IMR-90 (cell line): ENCODE data around the gene HES6. TPM values are rescaled to one million over a fixed set of nuclear protein-coding genes. Genes with fewer than 3 reads are reported as not detected.

Source experiments
- ATAC-seq: fragments of 200-7000 bp; cut with Tn5 transposase; 2 replicates; pipeline ENCODE4 v1.9.1; 2020; ENCODE audit warnings: low read depth, mild to moderate bottlenecking, moderate library complexity
- BruUV-seq: library from RNA; stranded (reverse); fragments of 400-500 nt; replicated peaks from 2 replicates; lab custom pipeline; 2021; lab: Mats Ljungman, UMichigan
- CTCF ChIA-PET: fragments of 300-600 bp; formaldehyde crosslinking; extraction: SDS; loops from one replicate; lab custom pipeline; 2021; ENCODE audit warnings: antibody characterized with exemption; lab: Yijun Ruan, JAX
- POLR2A ChIA-PET: fragments of 300-600 bp; sonication (Branson Sonifier 250); formaldehyde crosslinking; loops from one replicate; lab custom pipeline; 2022; ENCODE audit warnings: antibody characterized with exemption; ENCODE audit not compliant: unreplicated experiment; lab: Charles Lee
- DNase-seq: peaks from one replicate; pipeline ENCODE4 v3.0.0; 2013
- H2AFZ ChIP-seq: replicated peaks from 2 replicates; pipeline ENCODE3; 2013; ENCODE audit warnings: low read length, mild to moderate bottlenecking; ENCODE audit not compliant: poor library complexity
- H2AK5ac ChIP-seq: 2 replicates; pipeline ENCODE4 v1.6.1; 2013; ENCODE audit warnings: low read depth, low read length, inconsistent platforms
- H2AK9ac ChIP-seq: replicated peaks from 2 replicates; pipeline ENCODE3; 2013; ENCODE audit warnings: mild to moderate bottlenecking, low read depth, low read length, moderate library complexity; ENCODE audit not compliant: poor library complexity
- H2BK120ac ChIP-seq: 2 replicates; pipeline ENCODE4 v1.6.1; 2013; ENCODE audit warnings: low read depth, low read length, inconsistent platforms
- H2BK15ac ChIP-seq: 3 replicates; pipeline ENCODE4 v1.6.1; 2013; ENCODE audit warnings: low read depth, low read length, inconsistent platforms
- H2BK20ac ChIP-seq: 2 replicates; pipeline ENCODE4 v1.6.1; 2013; ENCODE audit warnings: low read depth, mild to moderate bottlenecking, inconsistent platforms, low read length, moderate library complexity
- H2BK5ac ChIP-seq: 2 replicates; pipeline ENCODE4 v1.6.1; 2013; ENCODE audit warnings: mild to moderate bottlenecking, low read depth, low read length, inconsistent platforms; ENCODE audit not compliant: poor library complexity, severe bottlenecking
- H3K14ac ChIP-seq: replicated peaks from 2 replicates; pipeline ENCODE4 v1.6.1; 2013; ENCODE audit warnings: low read depth, low read length, inconsistent platforms
- H3K18ac ChIP-seq: 2 replicates; pipeline ENCODE4 v1.6.1; 2013; ENCODE audit warnings: low read depth, low read length, control low read depth
- H3K23ac ChIP-seq: 2 replicates; pipeline ENCODE4 v1.6.1; 2013; ENCODE audit warnings: low read depth, low read length, inconsistent platforms
- H3K27ac ChIP-seq: 2 replicates; pipeline ENCODE4 v1.5.1; 2013; ENCODE audit warnings: mild to moderate bottlenecking, control low read depth, low read length; ENCODE audit not compliant: insufficient read depth
- H3K27me3 ChIP-seq: 2 replicates; pipeline ENCODE4 v1.6.1; 2013; ENCODE audit warnings: low read length; ENCODE audit not compliant: control insufficient read depth, insufficient read depth
- H3K36me3 ChIP-seq: 2 replicates; pipeline ENCODE4 v1.6.1; 2013; ENCODE audit warnings: low read length, mixed read lengths; ENCODE audit not compliant: control insufficient read depth, insufficient read depth
- H3K4ac ChIP-seq: 2 replicates; pipeline ENCODE4 v1.6.1; 2013; ENCODE audit warnings: low read depth, low read length, inconsistent platforms
- H3K4me1 ChIP-seq: 2 replicates; pipeline ENCODE4 v1.6.1; 2013; ENCODE audit warnings: low read length, mixed read lengths; ENCODE audit not compliant: control insufficient read depth, insufficient read depth
- H3K4me2 ChIP-seq: 2 replicates; pipeline ENCODE4 v1.6.1; 2013; ENCODE audit warnings: low read depth, mild to moderate bottlenecking, control low read depth, low read length, moderate library complexity
- H3K4me3 ChIP-seq: 2 replicates; pipeline ENCODE4 v1.5.1; 2013; ENCODE audit warnings: low read depth, mild to moderate bottlenecking, control low read depth, low read length, moderate library complexity; ENCODE audit not compliant: insufficient read depth
- H3K56ac ChIP-seq: 2 replicates; pipeline ENCODE4 v1.6.1; 2013; ENCODE audit warnings: low read length, inconsistent platforms; ENCODE audit not compliant: insufficient read depth; ENCODE audit errors: extremely low read depth
- H3K79me1 ChIP-seq, 2 experiments: 2 replicates each; pipeline ENCODE4 v1.6.1; 2013; ENCODE audit warnings: low read length in 2 of 2, inconsistent platforms in 1 of 2, low read depth in 1 of 2
- H3K9ac ChIP-seq: 2 replicates; pipeline ENCODE4 v1.6.1; 2013; ENCODE audit warnings: low read depth, low read length, control low read depth
- H3K9me1 ChIP-seq: 2 replicates; pipeline ENCODE4 v1.6.1; 2013; ENCODE audit warnings: low read length, inconsistent platforms; ENCODE audit not compliant: insufficient read depth
- H3K9me3 ChIP-seq: 2 replicates; pipeline ENCODE4 v1.6.1; 2013; ENCODE audit warnings: low read length; ENCODE audit not compliant: control insufficient read depth, insufficient read depth
- H4K20me1 ChIP-seq: 2 replicates; pipeline ENCODE4 v1.6.1; 2013; ENCODE audit warnings: low read length, inconsistent platforms; ENCODE audit not compliant: insufficient read depth
- H4K5ac ChIP-seq: 2 replicates; pipeline ENCODE4 v1.6.1; 2013; ENCODE audit warnings: mild to moderate bottlenecking, low read depth, low read length, control low read depth
- H4K8ac ChIP-seq, 2 experiments: 2 replicates each; pipeline ENCODE4 v1.6.1; 2013; ENCODE audit warnings: low read depth in 2 of 2, low read length in 2 of 2, control low read depth in 1 of 2, inconsistent platforms in 1 of 2
- H4K91ac ChIP-seq: 2 replicates; pipeline ENCODE4 v1.6.1; 2013; ENCODE audit warnings: low read depth, low read length, inconsistent platforms; ENCODE audit not compliant: insufficient read depth
- BHLHE40 ChIP-seq: fragments of 150-350 bp; IDR thresholded peaks from 2 replicates; pipeline ENCODE4 v1.6.1; 2016; ENCODE audit warnings: mild to moderate bottlenecking, low read depth, low read length
- CHD1 ChIP-seq: IDR thresholded peaks from 2 replicates; pipeline ENCODE4 v1.6.1; 2012; ENCODE audit warnings: low read depth, low read length, improper control_type of control experiment
- CTCF ChIP-seq: conservative IDR thresholded peaks from 2 replicates; pipeline ENCODE4 v1.5.1; 2012; ENCODE audit warnings: mild to moderate bottlenecking, low read depth, low read length, improper control_type of control experiment
- ELK1 ChIP-seq: fragments of 150-350 bp; IDR thresholded peaks from 2 replicates; pipeline ENCODE4 v1.6.1; 2016; ENCODE audit warnings: low read depth, mild to moderate bottlenecking, low read length, moderate library complexity, borderline replicate concordance
- FOS ChIP-seq: fragments of 150-350 bp; IDR thresholded peaks from 2 replicates; pipeline ENCODE4 v1.6.1; 2016; ENCODE audit warnings: low read depth, low read length
- MAFK ChIP-seq: IDR thresholded peaks from 2 replicates; pipeline ENCODE4 v1.6.1; 2012; ENCODE audit warnings: low read depth, low read length, improper control_type of control experiment
- MXI1 ChIP-seq: IDR thresholded peaks from 2 replicates; pipeline ENCODE4 v1.6.1; 2012; ENCODE audit warnings: low read depth, mild to moderate bottlenecking, low read length, moderate library complexity, borderline replicate concordance
- NFE2L2 ChIP-seq: fragments of 150-350 bp; IDR thresholded peaks from 2 replicates; pipeline ENCODE4 v1.6.1; 2016; ENCODE audit warnings: low read depth, mild to moderate bottlenecking, low read length
- POLR2A ChIP-seq: IDR thresholded peaks from 2 replicates; pipeline ENCODE4 v1.6.1; 2012; ENCODE audit warnings: mild to moderate bottlenecking, low read depth, low read length
- RAD21 ChIP-seq: IDR thresholded peaks from 2 replicates; pipeline ENCODE4 v1.6.1; 2012; ENCODE audit warnings: low read length, improper control_type of control experiment
- RCOR1 ChIP-seq: IDR thresholded peaks from 2 replicates; pipeline ENCODE4 v1.6.1; 2012; ENCODE audit warnings: mild to moderate bottlenecking, low read length, improper control_type of control experiment; ENCODE audit not compliant: insufficient replicate concordance
- RFX5 ChIP-seq: IDR thresholded peaks from 2 replicates; pipeline ENCODE4 v1.8.0; 2012; ENCODE audit warnings: low read depth, mild to moderate bottlenecking, low read length, moderate library complexity
- SMC3 ChIP-seq: fragments of 150-350 bp; IDR thresholded peaks from 2 replicates; pipeline ENCODE4 v1.6.1; 2016; ENCODE audit warnings: low read depth, mild to moderate bottlenecking, antibody characterized with exemption, low read length, moderate library complexity
- USF2 ChIP-seq: fragments of 150-350 bp; IDR thresholded peaks from 2 replicates; pipeline ENCODE4 v1.6.1; 2017; ENCODE audit warnings: mild to moderate bottlenecking, antibody characterized with exemption, low read length, low read depth
- WGBS, 2 experiments: methylation state at CpG; one replicate each; pipeline versions ENCODE4 v1.1.5 to v1.1.7; 2013; ENCODE audit warnings: missing lambda C conversion rate in 2 of 2; ENCODE audit not compliant: insufficient read length in 1 of 2; ENCODE audit errors: extremely low coverage in 2 of 2; 5-methylcytosine and 5-hydroxymethylcytosine counted together
- dilution Hi-C: fragments of 300-500 bp; cut with HindIII; formaldehyde crosslinking; loops from one replicate; pipeline ENCODE4 v1.14.3; 2018; ENCODE audit warnings: low sequenced_read_pairs; ENCODE audit not compliant: unreplicated experiment
- in situ Hi-C: fragments of 300-500 bp; cut with MboI; formaldehyde crosslinking; loops from 3 replicates; pipeline ENCODE4 v1.14.3; 2019; ENCODE audit warnings: low sequenced_read_pairs, inconsistent platforms, mixed read lengths
- intact Hi-C: fragments of 100-400 bp; cut with micrococcal nuclease; formaldehyde crosslinking; loops from 2 replicates; pipeline ENCODE4 v1.10.0; 2022
- polyA plus RNA-seq, 3 experiments: library from polyadenylated mRNA; depleted of rRNA; stranded (reverse); fragments of >200 nt; gene quantifications; 2 replicates each; pipeline ENCODE4 v1.2.3, GENCODE V29; 2012; ENCODE audit warnings: low replicate concordance in 1 of 3
- total RNA-seq: library from RNA; depleted of rRNA; stranded (reverse); fragments of >200 nt; gene quantifications from 2 replicates; pipeline ENCODE4 v1.2.3, GENCODE V29; 2012

Gene HES6
- total and polyA plus RNA-seq, 2 of the 4 experiments (the other 2 are of a cell fraction) = 1.3 to 3.3 TPM

GRCh38 chr2:238202326-238203093, 37.3 kb downstream of the HES6 start:
- Histone ChIP-seq H2BK120ac (no peak overlapping the region), H3K27ac (peak overlapping the region; percentile 72), H2BK5ac (peak overlapping the region; percentile 53), H3K79me1 (peaks cover 5 to 45% of the 10 kb centered on the region in 2 experiments; a peak in 3 of 4 replicates), H4K8ac (peak overlapping the region; percentile 6 to 43; a peak in 1 of 4 replicates), H3K4me2 (peak overlapping the region; percentile 85), H4K5ac (no peak overlapping the region), H3K18ac (no peak overlapping the region; the same call in 1 of the 2 replicates), H3K9me3 (no peaks in the 10 kb centered on the region), H3K36me3 (0 out of 2 replicates have a peak, but pooled peaks cover 1% of the 10 kb centered on the region), H3K9ac (peak overlapping the region; percentile 80), H2AK5ac (peak overlapping the region; percentile 55), H3K4me1 (peaks cover 7% of the 10 kb centered on the region), H3K9me1 (peaks cover 7% of the 10 kb centered on the region; the same call in 1 of the 2 replicates), H3K14ac (peak overlapping the region; percentile 89), H3K4me3 (peak overlapping the region; percentile 87), H4K91ac (no peak overlapping the region), H3K56ac (peak overlapping the region; percentile 42; the same call in 1 of the 2 replicates), H2AK9ac (peak overlapping the region; percentile 90), H2BK15ac (no peak overlapping the region), H2AFZ (peak overlapping the region; percentile 94), H3K27me3 (no peaks in the 10 kb centered on the region), H2BK20ac (no peak overlapping the region), H4K20me1 (peaks cover 49% of the 10 kb centered on the region), H3K23ac (peak overlapping the region; percentile 86), H3K4ac (peak overlapping the region; percentile 13)
- dilution Hi-C loops = no loop called here
- DNase-seq (peak; percentile 18), ATAC-seq (no peak)
- WGBS, 2 experiments = 44% methylated on average over 2 of the region's 27 CpGs; no CpG with 5 or more reads in 1 of the 2 experiments
- BruUV-seq = no TSS peak
- ChIA-PET CTCF (interaction anchor here (0.7 to 0.9 kb wide), 2 partner anchors 26 to 39 kb away, joined by 3 read pairs; no protein-coding TSS in a partner anchor), POLR2A (no interaction called here)
- intact Hi-C loops = no loop called here
- in situ Hi-C loops = no loop called here
- TF ChIP-seq SMC3 (no peak), FOS (no peak), CTCF (no peak), USF2 (no peak), RCOR1 (no peak), POLR2A (no peak), RFX5 (no peak), NFE2L2 (no peak), BHLHE40 (no peak), MXI1 (no peak), RAD21 (no peak), CHD1 (no peak), ELK1 (no peak), MAFK (no peak)
